ENCODE data around the gene MCM3. TPM values are rescaled to one million over a fixed set of nuclear protein-coding genes. Genes with fewer than 3 reads are reported as not detected.

Gene MCM3
- total and polyA plus RNA-seq, 2 of the 4 experiments (the other 2 are of a cell fraction): 54.6 to 66.5 TPM

DNA sequence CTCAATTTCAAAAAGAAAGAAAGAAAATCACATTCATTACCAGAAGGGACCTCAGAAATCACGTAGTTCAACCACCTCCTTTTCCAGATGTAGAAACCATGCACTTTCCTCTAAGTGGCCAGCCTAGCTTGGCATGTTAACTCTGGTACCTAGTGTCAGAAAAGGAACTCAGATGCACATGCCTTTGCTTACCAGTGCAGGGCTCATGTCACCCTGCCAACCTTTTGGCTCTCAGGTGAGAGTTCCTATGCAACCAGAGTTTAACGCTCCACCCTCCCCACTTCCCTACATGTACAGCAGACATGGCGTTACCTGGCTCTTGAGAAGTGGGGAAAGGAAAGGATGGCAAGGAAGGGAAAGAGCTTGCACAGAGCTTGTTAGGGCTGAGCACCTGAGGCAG is 23.9 kb downstream of the MCM3 start:
- H3K9ac ChIP-seq (ENCODE audit: low read depth, low read length): peak overlapping the region; percentile 8
- ATAC-seq (ENCODE audit: low read depth) (no peak), DNase-seq (no peak)
- intact Hi-C loops (cut with micrococcal nuclease) (no loop called here), dilution Hi-C loops (cut with HindIII; ENCODE audit: low sequenced_read_pairs, unreplicated experiment) (no loop called here), in situ Hi-C loops (cut with MboI; ENCODE audit: low sequenced_read_pairs) (loop anchor here (5.0 kb wide), 1 partner anchor 98 kb away; no protein-coding TSS in a partner anchor)
- ChIA-PET CTCF (interaction anchor here (0.6 kb wide), 2 partner anchors 16 to 746 kb away, joined by 4 read pairs; no protein-coding TSS in a partner anchor), POLR2A (ENCODE audit: unreplicated experiment) (no interaction called here)
- peak overlapping the region; percentile 32 for H3K27ac ChIP-seq (ENCODE audit: insufficient read depth, low read length)
- H2BK120ac ChIP-seq (ENCODE audit: low read depth, low read length): peak overlapping the region; percentile 77
- TF ChIP-seq CHD1 (IDR thresholded peaks at IDR 0.05; ENCODE audit: low read depth, low read length) (no peak), MAZ (IDR thresholded peaks at IDR 0.05; ENCODE audit: borderline replicate concordance, low read depth, low read length) (no peak), SMC3 (IDR thresholded peaks at IDR 0.05; ENCODE audit: low read depth, low read length) (no peak), RCOR1 (IDR thresholded peaks at IDR 0.05; ENCODE audit: insufficient replicate concordance, low read length) (no peak)
- peak overlapping the region; percentile 73; the same call in 1 of the 2 replicates for H4K5ac ChIP-seq (ENCODE audit: low read depth, low read length)
- peaks cover 13% of the 10 kb centered on the region; the same call in 1 of the 2 replicates for H3K4me1 ChIP-seq (ENCODE audit: control insufficient read depth, insufficient read depth, low read length)
- no TSS peak for BruUV-seq (replicated peaks)
- H2BK5ac ChIP-seq (ENCODE audit: low read depth, low read length, poor library complexity, severe bottlenecking): peak overlapping the region; percentile 5
- peaks cover 8% of the 10 kb centered on the region for H3K9me1 ChIP-seq (ENCODE audit: insufficient read depth, low read length)
- peaks cover 5% of the 10 kb centered on the region for H3K36me3 ChIP-seq (ENCODE audit: control insufficient read depth, insufficient read depth, low read length)
- H3K56ac ChIP-seq (ENCODE audit: extremely low read depth, insufficient read depth, low read length): peak overlapping the region; percentile 16; the same call in 1 of the 2 replicates
- H3K18ac ChIP-seq (ENCODE audit: low read depth, low read length): peak overlapping the region; percentile 81
- no peak overlapping the region for H2AK9ac ChIP-seq (replicated peaks; ENCODE audit: low read depth, low read length, poor library complexity)
- no peaks in the 10 kb centered on the region for H3K79me1 ChIP-seq (ENCODE audit: low read depth in 1 of 2, low read length in 2 of 2)
- peak overlapping the region; percentile 52 for H2AK5ac ChIP-seq (ENCODE audit: low read depth, low read length)
- peak overlapping the region; percentile 75 for H3K4me2 ChIP-seq (ENCODE audit: low read depth, low read length)
- peak overlapping the region; percentile 67; the same call in 1 of the 3 replicates for H2BK15ac ChIP-seq (ENCODE audit: low read depth, low read length)
- peaks cover 6% of the 10 kb centered on the region for H4K20me1 ChIP-seq (ENCODE audit: insufficient read depth, low read length)
- peaks cover 2% of the 10 kb centered on the region for H3K27me3 ChIP-seq (ENCODE audit: control insufficient read depth, insufficient read depth, low read length)
- H4K91ac ChIP-seq (ENCODE audit: insufficient read depth, low read depth, low read length): peak overlapping the region; percentile 81; the same call in 1 of the 2 replicates
- peak overlapping the region; percentile 46; the same call in 1 of the 2 replicates for H3K23ac ChIP-seq (ENCODE audit: low read depth, low read length)
- no CpG with 5 or more reads among the region's 3 CpGs for WGBS, 2 experiments (ENCODE audit: extremely low coverage in 2 of 2, insufficient read length in 1 of 2)
- no peak overlapping the region for H3K4me3 ChIP-seq (ENCODE audit: insufficient read depth, low read depth, low read length)
- H3K9me3 ChIP-seq (ENCODE audit: control insufficient read depth, insufficient read depth, low read length): no peaks in the 10 kb centered on the region; the same call in 1 of the 2 replicates
- H2AFZ ChIP-seq (replicated peaks; ENCODE audit: low read length, poor library complexity): peak overlapping the region; percentile 7
- H3K4ac ChIP-seq (ENCODE audit: low read depth, low read length): peak overlapping the region; percentile 83
- peak overlapping the region; percentile 85 for H2BK20ac ChIP-seq (ENCODE audit: low read depth, low read length)
- peak overlapping the region; percentile 34; the same call in 1 of the 2 replicates for H3K14ac ChIP-seq (replicated peaks; ENCODE audit: low read depth, low read length)
- H4K8ac ChIP-seq (ENCODE audit: low read depth in 2 of 2, low read length in 2 of 2): peak overlapping the region; percentile 25; a peak in 1 of 4 replicates

Measured in IMR-90 (cell line).